WTC11 (cell line): ENCODE measurements around the gene GPRC5A. TPM values are rescaled to one million over a fixed set of nuclear protein-coding genes. Genes with fewer than 3 reads are reported as not detected.

ENCODE experiments used
- ATAC-seq: fragments of 200-7000 bp; cut with Tn5 transposase; 2 replicates; pipeline ENCODE4 v1.10.0; 2021; ENCODE audit warnings: mild to moderate bottlenecking, moderate library complexity
- CTCF ChIA-PET: fragments of 300-600 bp; sonication (Branson Sonifier 250); formaldehyde crosslinking; loops from one replicate; lab custom pipeline; 2021; ENCODE audit warnings: antibody characterized with exemption; lab: Charles Lee
- POLR2A ChIA-PET: fragments of 350-600 bp; sonication (Branson Sonifier 250); formaldehyde crosslinking; loops from one replicate; lab custom pipeline; 2021; ENCODE audit warnings: antibody characterized with exemption; lab: Charles Lee
- DNase-seq: peaks from one replicate; pipeline ENCODE4 v3.0.0; 2021; ENCODE audit warnings: low spot score
- H3K27ac Mint-ChIP-seq: 2 replicates; pipeline ENCODE4 v1.8.0; 2021; ENCODE audit warnings: mixed read lengths
- H3K27me3 Mint-ChIP-seq: 2 replicates; pipeline ENCODE4 v1.8.0; 2021; ENCODE audit warnings: low read depth, mild to moderate bottlenecking, moderate library complexity, mixed read lengths
- H3K36me3 Mint-ChIP-seq: 2 replicates; pipeline ENCODE4 v1.8.0; 2021; ENCODE audit warnings: mixed read lengths
- H3K4me1 Mint-ChIP-seq: 2 replicates; pipeline ENCODE4 v1.8.0; 2022; ENCODE audit warnings: mixed read lengths
- H3K4me3 Mint-ChIP-seq: 2 replicates; pipeline ENCODE4 v1.8.0; 2021; ENCODE audit warnings: mild to moderate bottlenecking, moderate library complexity, mixed read lengths
- H3K9me3 Mint-ChIP-seq: 2 replicates; pipeline ENCODE4 v1.8.0; 2021; ENCODE audit warnings: mixed read lengths
- JUN ChIP-seq: sonication (generic); formaldehyde crosslinking; IDR thresholded peaks from 2 replicates; pipeline ENCODE4 v1.8.0; 2023; ENCODE audit warnings: mild to moderate bottlenecking, missing genetic modification reagents
- NFATC4 ChIP-seq: fragments of 250-450 bp; sonication (Bioruptor Pico); IDR thresholded peaks from 2 replicates; pipeline ENCODE4 v1.9.0; 2021; ENCODE audit warnings: mild to moderate bottlenecking
- NFYB ChIP-seq: sonication (generic); formaldehyde crosslinking; conservative IDR thresholded peaks from 2 replicates; pipeline ENCODE4 v1.8.0; 2022; ENCODE audit warnings: low read depth, missing genetic modification reagents
- TEAD4 ChIP-seq: sonication (generic); formaldehyde crosslinking; IDR thresholded peaks from 2 replicates; pipeline ENCODE4 v1.8.0; 2022; ENCODE audit warnings: mild to moderate bottlenecking, missing genetic modification reagents
- ZNF263 ChIP-seq: sonication (generic); formaldehyde crosslinking; IDR thresholded peaks from 2 replicates; pipeline ENCODE4 v1.8.1; 2022; ENCODE audit warnings: low read depth, mild to moderate bottlenecking, moderate library complexity, missing genetic modification reagents
- ZNF671 ChIP-seq: fragments of 250-450 bp; sonication (Bioruptor Pico); IDR thresholded peaks from 2 replicates; pipeline ENCODE4 v1.8.0; 2021; ENCODE audit warnings: mild to moderate bottlenecking
- total RNA-seq: library from RNA; stranded (reverse); gene quantifications from 3 replicates; pipeline ENCODE4 v1.2.3, GENCODE V29; 2021
- TF ChIP-seq, protein P1 (sequence below): fragments of 200-600 bp; IDR thresholded peaks from 2 replicates; pipeline ENCODE4 v1.8.0; 2022; ENCODE audit warnings: antibody characterized with exemption
- TF ChIP-seq, protein P2 (sequence below): fragments of 250-450 bp; sonication (Bioruptor Pico); IDR thresholded peaks from 2 replicates; pipeline ENCODE4 v1.9.0; 2021; ENCODE audit warnings: moderate library complexity, mild to moderate bottlenecking, inconsistent platforms, borderline replicate concordance
- TF ChIP-seq, protein P3 (sequence below): sonication (generic); formaldehyde crosslinking; IDR thresholded peaks from 2 replicates; pipeline ENCODE4 v1.8.1; 2023; ENCODE audit warnings: mild to moderate bottlenecking, missing genetic modification reagents
- TF ChIP-seq, protein P4 (sequence below): sonication (generic); formaldehyde crosslinking; IDR thresholded peaks from 2 replicates; pipeline ENCODE4 v1.8.0; 2023; ENCODE audit warnings: missing genetic modification reagents
- TF ChIP-seq, protein P5 (sequence below): sonication (generic); formaldehyde crosslinking; IDR thresholded peaks from 2 replicates; pipeline ENCODE4 v1.8.1; 2022; ENCODE audit warnings: mild to moderate bottlenecking, missing genetic modification reagents, moderate library complexity, borderline replicate concordance
- TF ChIP-seq, protein P6 (sequence below): sonication (generic); formaldehyde crosslinking; conservative IDR thresholded peaks from 2 replicates; pipeline ENCODE4 v1.8.1; 2022; ENCODE audit warnings: mild to moderate bottlenecking, missing genetic modification reagents
- TF ChIP-seq, protein P7 (sequence below): sonication (generic); formaldehyde crosslinking; IDR thresholded peaks from 2 replicates; pipeline ENCODE4 v1.8.1; 2023; ENCODE audit warnings: mild to moderate bottlenecking, missing genetic modification reagents, borderline replicate concordance
- TF ChIP-seq, protein P8 (sequence below): sonication (generic); formaldehyde crosslinking; IDR thresholded peaks from 2 replicates; pipeline ENCODE4 v1.8.0; 2022; ENCODE audit warnings: mild to moderate bottlenecking, missing genetic modification reagents

The GPRC5A gene
- total RNA-seq, 1 experiment from 2014 or later, result 1.1 TPM

DNA sequence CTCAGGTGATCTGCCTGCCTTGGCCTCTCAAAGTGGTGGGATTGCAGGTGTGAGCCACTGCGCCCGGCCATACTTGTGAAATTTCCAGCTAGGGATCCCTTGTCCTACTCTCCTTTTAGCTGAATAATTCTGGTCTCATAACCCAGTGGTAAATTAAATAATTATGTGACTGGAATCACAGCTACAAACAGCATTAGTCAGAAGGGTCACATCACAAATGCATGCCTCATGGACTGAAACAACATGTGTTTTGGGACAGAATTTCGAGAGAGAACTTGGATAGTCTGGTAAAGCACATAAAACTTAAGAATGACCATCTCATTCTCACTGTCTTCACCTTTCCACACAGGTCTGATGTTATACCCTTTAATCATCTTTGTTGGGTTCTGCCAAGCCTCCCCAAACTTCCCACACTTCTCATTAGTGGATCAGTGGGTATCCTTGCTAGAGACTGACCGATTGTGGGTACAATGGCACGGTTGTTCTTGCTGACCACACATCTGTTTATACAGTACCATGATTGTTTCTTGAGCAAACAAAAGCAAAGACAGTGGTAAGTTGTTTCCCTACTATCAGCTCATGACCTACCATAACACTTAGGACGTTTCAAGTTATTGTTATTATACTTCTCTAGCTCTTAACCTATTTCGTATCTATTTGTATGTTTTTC, 55.5 kb downstream of the GPRC5A start:
- Mint-ChIP-seq H3K27ac (no peak overlapping the region), H3K9me3 (no peaks in the 10 kb centered on the region), H3K4me3 (no peak overlapping the region), H3K27me3 (no peaks in the 10 kb centered on the region), H3K4me1 (no peaks in the 10 kb centered on the region), H3K36me3 (no peaks in the 10 kb centered on the region)
- POLR2A ChIA-PET, result no interaction called here
- CTCF ChIA-PET, result interaction anchor here (1.5 to 1.7 kb wide), 3 partner anchors 29 to 265 kb away, joined by 4 to 7 read pairs (median 6); no protein-coding TSS in a partner anchor
- ATAC-seq, result no peak
- TF ChIP-seq NFATC4 (CRISPR knock-in tag), result no peak
- TF ChIP-seq, protein P1, sequence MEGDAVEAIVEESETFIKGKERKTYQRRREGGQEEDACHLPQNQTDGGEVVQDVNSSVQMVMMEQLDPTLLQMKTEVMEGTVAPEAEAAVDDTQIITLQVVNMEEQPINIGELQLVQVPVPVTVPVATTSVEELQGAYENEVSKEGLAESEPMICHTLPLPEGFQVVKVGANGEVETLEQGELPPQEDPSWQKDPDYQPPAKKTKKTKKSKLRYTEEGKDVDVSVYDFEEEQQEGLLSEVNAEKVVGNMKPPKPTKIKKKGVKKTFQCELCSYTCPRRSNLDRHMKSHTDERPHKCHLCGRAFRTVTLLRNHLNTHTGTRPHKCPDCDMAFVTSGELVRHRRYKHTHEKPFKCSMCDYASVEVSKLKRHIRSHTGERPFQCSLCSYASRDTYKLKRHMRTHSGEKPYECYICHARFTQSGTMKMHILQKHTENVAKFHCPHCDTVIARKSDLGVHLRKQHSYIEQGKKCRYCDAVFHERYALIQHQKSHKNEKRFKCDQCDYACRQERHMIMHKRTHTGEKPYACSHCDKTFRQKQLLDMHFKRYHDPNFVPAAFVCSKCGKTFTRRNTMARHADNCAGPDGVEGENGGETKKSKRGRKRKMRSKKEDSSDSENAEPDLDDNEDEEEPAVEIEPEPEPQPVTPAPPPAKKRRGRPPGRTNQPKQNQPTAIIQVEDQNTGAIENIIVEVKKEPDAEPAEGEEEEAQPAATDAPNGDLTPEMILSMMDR, result no peak
- TF ChIP-seq, protein P2, sequence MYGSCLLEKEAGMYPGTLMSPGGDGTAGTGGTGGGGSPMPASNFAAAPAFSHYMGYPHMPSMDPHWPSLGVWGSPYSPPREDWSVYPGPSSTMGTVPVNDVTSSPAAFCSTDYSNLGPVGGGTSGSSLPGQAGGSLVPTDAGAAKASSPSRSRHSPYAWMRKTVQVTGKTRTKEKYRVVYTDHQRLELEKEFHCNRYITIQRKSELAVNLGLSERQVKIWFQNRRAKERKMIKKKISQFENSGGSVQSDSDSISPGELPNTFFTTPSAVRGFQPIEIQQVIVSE (CRISPR knock-in tag), result no peak
- no peak for TF ChIP-seq ZNF263
- TF ChIP-seq, protein P3, sequence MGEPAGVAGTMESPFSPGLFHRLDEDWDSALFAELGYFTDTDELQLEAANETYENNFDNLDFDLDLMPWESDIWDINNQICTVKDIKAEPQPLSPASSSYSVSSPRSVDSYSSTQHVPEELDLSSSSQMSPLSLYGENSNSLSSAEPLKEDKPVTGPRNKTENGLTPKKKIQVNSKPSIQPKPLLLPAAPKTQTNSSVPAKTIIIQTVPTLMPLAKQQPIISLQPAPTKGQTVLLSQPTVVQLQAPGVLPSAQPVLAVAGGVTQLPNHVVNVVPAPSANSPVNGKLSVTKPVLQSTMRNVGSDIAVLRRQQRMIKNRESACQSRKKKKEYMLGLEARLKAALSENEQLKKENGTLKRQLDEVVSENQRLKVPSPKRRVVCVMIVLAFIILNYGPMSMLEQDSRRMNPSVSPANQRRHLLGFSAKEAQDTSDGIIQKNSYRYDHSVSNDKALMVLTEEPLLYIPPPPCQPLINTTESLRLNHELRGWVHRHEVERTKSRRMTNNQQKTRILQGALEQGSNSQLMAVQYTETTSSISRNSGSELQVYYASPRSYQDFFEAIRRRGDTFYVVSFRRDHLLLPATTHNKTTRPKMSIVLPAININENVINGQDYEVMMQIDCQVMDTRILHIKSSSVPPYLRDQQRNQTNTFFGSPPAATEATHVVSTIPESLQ (CRISPR knock-in tag), result no peak
- no peak for TF ChIP-seq ZNF671
- TF ChIP-seq, protein P4, sequence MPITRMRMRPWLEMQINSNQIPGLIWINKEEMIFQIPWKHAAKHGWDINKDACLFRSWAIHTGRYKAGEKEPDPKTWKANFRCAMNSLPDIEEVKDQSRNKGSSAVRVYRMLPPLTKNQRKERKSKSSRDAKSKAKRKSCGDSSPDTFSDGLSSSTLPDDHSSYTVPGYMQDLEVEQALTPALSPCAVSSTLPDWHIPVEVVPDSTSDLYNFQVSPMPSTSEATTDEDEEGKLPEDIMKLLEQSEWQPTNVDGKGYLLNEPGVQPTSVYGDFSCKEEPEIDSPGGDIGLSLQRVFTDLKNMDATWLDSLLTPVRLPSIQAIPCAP, result no peak
- TF ChIP-seq TEAD4, result no peak
- TF ChIP-seq, protein P5, sequence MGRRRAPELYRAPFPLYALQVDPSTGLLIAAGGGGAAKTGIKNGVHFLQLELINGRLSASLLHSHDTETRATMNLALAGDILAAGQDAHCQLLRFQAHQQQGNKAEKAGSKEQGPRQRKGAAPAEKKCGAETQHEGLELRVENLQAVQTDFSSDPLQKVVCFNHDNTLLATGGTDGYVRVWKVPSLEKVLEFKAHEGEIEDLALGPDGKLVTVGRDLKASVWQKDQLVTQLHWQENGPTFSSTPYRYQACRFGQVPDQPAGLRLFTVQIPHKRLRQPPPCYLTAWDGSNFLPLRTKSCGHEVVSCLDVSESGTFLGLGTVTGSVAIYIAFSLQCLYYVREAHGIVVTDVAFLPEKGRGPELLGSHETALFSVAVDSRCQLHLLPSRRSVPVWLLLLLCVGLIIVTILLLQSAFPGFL, result no peak
- TF ChIP-seq, protein P6, sequence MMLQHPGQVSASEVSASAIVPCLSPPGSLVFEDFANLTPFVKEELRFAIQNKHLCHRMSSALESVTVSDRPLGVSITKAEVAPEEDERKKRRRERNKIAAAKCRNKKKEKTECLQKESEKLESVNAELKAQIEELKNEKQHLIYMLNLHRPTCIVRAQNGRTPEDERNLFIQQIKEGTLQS, result no peak
- TF ChIP-seq JUN, result no peak
- TF ChIP-seq, protein P7, sequence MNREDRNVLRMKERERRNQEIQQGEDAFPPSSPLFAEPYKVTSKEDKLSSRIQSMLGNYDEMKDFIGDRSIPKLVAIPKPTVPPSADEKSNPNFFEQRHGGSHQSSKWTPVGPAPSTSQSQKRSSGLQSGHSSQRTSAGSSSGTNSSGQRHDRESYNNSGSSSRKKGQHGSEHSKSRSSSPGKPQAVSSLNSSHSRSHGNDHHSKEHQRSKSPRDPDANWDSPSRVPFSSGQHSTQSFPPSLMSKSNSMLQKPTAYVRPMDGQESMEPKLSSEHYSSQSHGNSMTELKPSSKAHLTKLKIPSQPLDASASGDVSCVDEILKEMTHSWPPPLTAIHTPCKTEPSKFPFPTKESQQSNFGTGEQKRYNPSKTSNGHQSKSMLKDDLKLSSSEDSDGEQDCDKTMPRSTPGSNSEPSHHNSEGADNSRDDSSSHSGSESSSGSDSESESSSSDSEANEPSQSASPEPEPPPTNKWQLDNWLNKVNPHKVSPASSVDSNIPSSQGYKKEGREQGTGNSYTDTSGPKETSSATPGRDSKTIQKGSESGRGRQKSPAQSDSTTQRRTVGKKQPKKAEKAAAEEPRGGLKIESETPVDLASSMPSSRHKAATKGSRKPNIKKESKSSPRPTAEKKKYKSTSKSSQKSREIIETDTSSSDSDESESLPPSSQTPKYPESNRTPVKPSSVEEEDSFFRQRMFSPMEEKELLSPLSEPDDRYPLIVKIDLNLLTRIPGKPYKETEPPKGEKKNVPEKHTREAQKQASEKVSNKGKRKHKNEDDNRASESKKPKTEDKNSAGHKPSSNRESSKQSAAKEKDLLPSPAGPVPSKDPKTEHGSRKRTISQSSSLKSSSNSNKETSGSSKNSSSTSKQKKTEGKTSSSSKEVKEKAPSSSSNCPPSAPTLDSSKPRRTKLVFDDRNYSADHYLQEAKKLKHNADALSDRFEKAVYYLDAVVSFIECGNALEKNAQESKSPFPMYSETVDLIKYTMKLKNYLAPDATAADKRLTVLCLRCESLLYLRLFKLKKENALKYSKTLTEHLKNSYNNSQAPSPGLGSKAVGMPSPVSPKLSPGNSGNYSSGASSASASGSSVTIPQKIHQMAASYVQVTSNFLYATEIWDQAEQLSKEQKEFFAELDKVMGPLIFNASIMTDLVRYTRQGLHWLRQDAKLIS (CRISPR knock-in tag), result no peak
- DNase-seq, result no peak

DNA sequence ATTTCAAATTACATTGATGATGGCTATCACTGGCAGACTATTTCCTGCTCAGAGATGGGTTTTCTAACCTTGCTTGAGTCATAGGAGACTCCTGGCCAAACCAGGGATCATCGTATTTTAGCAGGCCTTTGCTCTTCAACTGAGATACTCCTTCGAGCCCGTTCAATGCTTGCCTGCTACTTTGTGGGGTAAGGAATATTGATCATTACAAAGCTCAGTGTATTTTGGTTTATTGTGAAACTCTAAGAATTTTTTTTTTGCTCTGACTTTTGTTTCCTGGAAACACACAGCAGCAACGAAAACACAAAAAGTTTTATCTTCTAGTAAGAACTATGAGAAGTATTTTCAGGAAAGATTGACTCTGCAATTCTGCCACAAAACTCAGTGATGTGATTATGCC, 56.5 kb downstream of the GPRC5A start:
- TF ChIP-seq JUN (no peak), NFYB (no peak)
- TF ChIP-seq, protein P8, sequence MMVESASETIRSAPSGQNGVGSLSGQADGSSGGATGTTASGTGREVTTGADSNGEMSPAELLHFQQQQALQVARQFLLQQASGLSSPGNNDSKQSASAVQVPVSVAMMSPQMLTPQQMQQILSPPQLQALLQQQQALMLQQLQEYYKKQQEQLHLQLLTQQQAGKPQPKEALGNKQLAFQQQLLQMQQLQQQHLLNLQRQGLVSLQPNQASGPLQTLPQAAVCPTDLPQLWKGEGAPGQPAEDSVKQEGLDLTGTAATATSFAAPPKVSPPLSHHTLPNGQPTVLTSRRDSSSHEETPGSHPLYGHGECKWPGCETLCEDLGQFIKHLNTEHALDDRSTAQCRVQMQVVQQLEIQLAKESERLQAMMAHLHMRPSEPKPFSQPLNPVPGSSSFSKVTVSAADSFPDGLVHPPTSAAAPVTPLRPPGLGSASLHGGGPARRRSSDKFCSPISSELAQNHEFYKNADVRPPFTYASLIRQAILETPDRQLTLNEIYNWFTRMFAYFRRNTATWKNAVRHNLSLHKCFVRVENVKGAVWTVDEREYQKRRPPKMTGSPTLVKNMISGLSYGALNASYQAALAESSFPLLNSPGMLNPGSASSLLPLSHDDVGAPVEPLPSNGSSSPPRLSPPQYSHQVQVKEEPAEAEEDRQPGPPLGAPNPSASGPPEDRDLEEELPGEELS (CRISPR knock-in tag), result no peak
- no peaks in the 10 kb centered on the region for H3K9me3 Mint-ChIP-seq
- ChIA-PET POLR2A (no interaction called here), CTCF (interaction anchor here (1.7 kb wide), 1 partner anchor 264 kb away, joined by 6 read pairs; no protein-coding TSS in a partner anchor)
- H3K4me3 Mint-ChIP-seq, result no peak overlapping the region
- DNase-seq (no peak), ATAC-seq (no peak)
- H3K36me3 Mint-ChIP-seq, result no peaks in the 10 kb centered on the region
- no peaks in the 10 kb centered on the region for H3K27me3 Mint-ChIP-seq
- no peaks in the 10 kb centered on the region for H3K4me1 Mint-ChIP-seq
- H3K27ac Mint-ChIP-seq, result no peak overlapping the region
